ENCODE data around the gene QRICH1. TPM values are rescaled to one million over a fixed set of nuclear protein-coding genes. Genes with fewer than 3 reads are reported as not detected.
A peak's percentile ranks its signal among the peaks of the same experiment; 100 is the strongest.

Gene QRICH1
- total and polyA plus RNA-seq, 2 donors (not counting 1 experiment from before 2014, with no cell fraction given) = 48.7 to 59.0 TPM

- no peaks in the 10 kb centered on the region for H4K20me1 ChIP-seq (ENCODE audit: control insufficient read depth, extremely low read depth, insufficient read depth, low read length)
- H3K4me1 ChIP-seq (ENCODE audit: control insufficient read depth, extremely low read depth, insufficient read depth, low read length) = peaks cover 12% of the 10 kb centered on the region
- no peak overlapping the region for H2AFZ ChIP-seq (ENCODE audit: low read length)
- peak; percentile 84 to 86 for DNase-seq (ENCODE audit: low read depth in 2 of 2)
- no peaks in the 10 kb centered on the region for H3K9me3 ChIP-seq (ENCODE audit: control insufficient read depth, insufficient read depth, low read depth, low read length)
- peak overlapping the region; percentile 77 for H3K4me2 ChIP-seq (ENCODE audit: extremely low read depth, insufficient read depth, low read length)
- TF ChIP-seq EZH2 (IDR thresholded peaks at IDR 0.05; ENCODE audit: low read length, missing control alignments) = no peak
- TF ChIP-seq CTCF (conservative IDR thresholded peaks at IDR 0.05 in 1 of 2, IDR thresholded peaks at IDR 0.05 in 1 of 2; ENCODE audit: low read depth in 1 of 2, low read length in 2 of 2) = no peak
- H3K79me2 ChIP-seq (ENCODE audit: control insufficient read depth, insufficient read depth, low read length) = peaks cover 49% of the 10 kb centered on the region
- H3K9ac ChIP-seq (ENCODE audit: insufficient read depth, low read length) = peak overlapping the region; percentile 93
- H3K27me3 ChIP-seq (ENCODE audit: control insufficient read depth, insufficient read depth, low read length) = no peaks in the 10 kb centered on the region
- peaks cover 11% of the 10 kb centered on the region for H3K36me3 ChIP-seq (ENCODE audit: control insufficient read depth, insufficient read depth, low read length)
- H3K4me3 ChIP-seq (replicated peaks in 1 of 4; ENCODE audit: control extremely low read depth in 1 of 4, insufficient read depth in 1 of 4, low read depth in 3 of 4, low read length in 4 of 4) = peak overlapping the region; percentile 73 to 99 (median 96)
- peak overlapping the region; percentile 97 for H3K27ac ChIP-seq (ENCODE audit: insufficient read depth, low read length)
Measured at GRCh38 chr3:49092938-49093852, 676 bp downstream of the QRICH1 start.

GRCh38 chr3:49081429-49081828, 12.4 kb downstream of the QRICH1 start:
- H3K36me3 ChIP-seq (ENCODE audit: control insufficient read depth, insufficient read depth, low read length) = peaks cover 3% of the 10 kb centered on the region
- H4K20me1 ChIP-seq (ENCODE audit: control insufficient read depth, extremely low read depth, insufficient read depth, low read length) = no peaks in the 10 kb centered on the region

More at GRCh38 chr3:49081429-49081828, 12.4 kb downstream of the QRICH1 start:
- Histone ChIP-seq H3K27me3 (ENCODE audit: control insufficient read depth, insufficient read depth, low read length) (no peaks in the 10 kb centered on the region), H3K27ac (ENCODE audit: insufficient read depth, low read length) (no peak overlapping the region), H3K79me2 (ENCODE audit: control insufficient read depth, insufficient read depth, low read length) (peaks cover 71% of the 10 kb centered on the region), H3K9ac (ENCODE audit: insufficient read depth, low read length) (no peak overlapping the region), H2AFZ (ENCODE audit: low read length) (no peak overlapping the region), H3K4me1 (ENCODE audit: control insufficient read depth, extremely low read depth, insufficient read depth, low read length) (no peaks in the 10 kb centered on the region), H3K4me3 (replicated peaks in 1 of 4; ENCODE audit: control extremely low read depth in 1 of 4, insufficient read depth in 1 of 4, low read depth in 3 of 4, low read length in 4 of 4) (no peak overlapping the region), H3K4me2 (ENCODE audit: extremely low read depth, insufficient read depth, low read length) (no peak overlapping the region), H3K9me3 (ENCODE audit: control insufficient read depth, insufficient read depth, low read depth, low read length) (no peaks in the 10 kb centered on the region)
- no peak for DNase-seq (ENCODE audit: low read depth in 2 of 2)
- TF ChIP-seq EZH2 (IDR thresholded peaks at IDR 0.05; ENCODE audit: low read length, missing control alignments) = no peak
- no peak for TF ChIP-seq CTCF (conservative IDR thresholded peaks at IDR 0.05 in 1 of 2, IDR thresholded peaks at IDR 0.05 in 1 of 2; ENCODE audit: low read depth in 1 of 2, low read length in 2 of 2)
